GM12878 (cell line): Measurements from ENCODE around the gene EVI5L.

ENCODE experiments used
- CBX5 ChIP-seq: sonication (generic); IDR thresholded peaks from 2 replicates; pipeline ENCODE4 v1.6.1; 2016; ENCODE audit warnings: low read depth, moderate library complexity, mild to moderate bottlenecking, inconsistent platforms
- CEBPB ChIP-seq, 2 experiments: fragments of 150-350 bp in 1 of 2; IDR thresholded peaks; 2 replicates each; pipeline ENCODE4 v1.6.1; 2012 to 2014; ENCODE audit warnings: low read depth in 2 of 2, low read length in 2 of 2, borderline replicate concordance in 1 of 2, inconsistent platforms in 1 of 2
- CTCF ChIP-seq, 3 experiments: IDR thresholded peaks in 2 of 3; conservative IDR thresholded peaks in 1 of 3; 2 replicates each; pipeline ENCODE4 v1.5.1; 2011; ENCODE audit warnings: low read depth in 3 of 3, low read length in 3 of 3, mild to moderate bottlenecking in 3 of 3, control low read depth in 2 of 3, moderate library complexity in 2 of 3, inconsistent platforms in 1 of 3, mixed read lengths in 1 of 3; ENCODE audit not compliant: control insufficient read depth in 2 of 3, insufficient read depth in 1 of 3; ENCODE audit errors: extremely low read depth in 1 of 3
- EZH2 ChIP-seq: IDR thresholded peaks from 2 replicates; pipeline ENCODE4 v1.6.1; 2012; ENCODE audit warnings: low read depth, mild to moderate bottlenecking, control low read depth, inconsistent platforms, low read length, borderline replicate concordance; ENCODE audit not compliant: control insufficient read depth
- PAX5 ChIP-seq: IDR thresholded peaks from 2 replicates; pipeline ENCODE4 v1.6.1; 2011; ENCODE audit warnings: low read depth, low read length, borderline replicate concordance
- POU2F2 ChIP-seq: IDR thresholded peaks from 3 replicates; pipeline ENCODE4 v1.6.1; 2011; ENCODE audit warnings: low read depth, mild to moderate bottlenecking, low read length, borderline replicate concordance
- USF2 ChIP-seq: IDR thresholded peaks from 2 replicates; pipeline ENCODE4 v1.6.1; 2011; ENCODE audit warnings: low read depth, low read length, improper control_type of control experiment, borderline replicate concordance

GRCh38 chr19:7829561-7830271, at the start of gene EVI5L:
- TF ChIP-seq CTCF (IDR thresholded peaks at IDR 0.05 in 2 of 3, conservative IDR thresholded peaks at IDR 0.05 in 1 of 3; ENCODE audit: control insufficient read depth in 2 of 3, extremely low read depth in 1 of 3, insufficient read depth in 1 of 3, low read depth in 3 of 3, low read length in 3 of 3) (no peak), CEBPB (IDR thresholded peaks at IDR 0.05; ENCODE audit: borderline replicate concordance in 1 of 2, low read depth in 2 of 2, low read length in 2 of 2) (no peak), POU2F2 (no peak), EZH2 (no peak), CBX5 (no peak), USF2 (no peak), PAX5 (no peak)
